Testis (tissue), 2 donors: ENCODE measurements around the gene RNASE1.

ENCODE experiments used
- CTCF ChIP-seq, 3 experiments: fragments of 450-650 bp in 2 of 3; fragments of 200-600 bp in 1 of 3; sonication (generic) in 1 of 3; IDR thresholded peaks; one replicate each; pipeline ENCODE4 v1.5.1; 2016 to 2019; ENCODE audit warnings: antibody characterized with exemption in 3 of 3, mild to moderate bottlenecking in 2 of 3, moderate library complexity in 1 of 3
- POLR2A ChIP-seq: fragments of 450-650 bp; IDR thresholded peaks from one replicate; pipeline ENCODE4 v1.6.1; 2017; ENCODE audit warnings: antibody characterized with exemption, mild to moderate bottlenecking, moderate library complexity

- no peak for TF ChIP-seq CTCF (IDR thresholded peaks at IDR 0.05)
- TF ChIP-seq POLR2A = no peak
Observed at GRCh38 chr14:20798318-20798717, 4.3 kb downstream of the RNASE1 start.
